Common myeloid progenitor, CD34-positive (primary cell): ENCODE measurements around the gene ITPRIP.

Experiments
- CTCF ChIA-PET: fragments of 350-600 bp; sonication (Branson Sonifier 250); formaldehyde crosslinking; loops from one replicate; lab custom pipeline; 2021; ENCODE audit warnings: antibody characterized with exemption; lab: Charles Lee
- POLR2A ChIA-PET: fragments of 350-600 bp; sonication (Branson Sonifier 250); formaldehyde crosslinking; loops from one replicate; lab custom pipeline; 2021; ENCODE audit warnings: antibody characterized with exemption; lab: Charles Lee
- DNase-seq, 3 donors: peaks; one replicate each; pipeline versions ENCODE4 v3.0.0 to v3.0.0-alpha.2; 2013
- H3K27ac ChIP-seq, 2 experiments: 1 replicate in 1 of 2; 2 replicates in 1 of 2; pipeline ENCODE4 v1.7.0; 2013; ENCODE audit warnings: inconsistent platforms in 2 of 2, low read length in 2 of 2, mild to moderate bottlenecking in 2 of 2, low read depth in 1 of 2, moderate library complexity in 1 of 2; ENCODE audit not compliant: severe bottlenecking in 2 of 2, insufficient read depth in 1 of 2, poor library complexity in 1 of 2
- H3K27me3 ChIP-seq, 5 experiments: replicated peaks in 2 of 5; 1 replicate in 3 of 5; 2 replicates in 2 of 5; pipeline versions ENCODE4 v1.6.1 to v1.7.0; 2013; ENCODE audit warnings: low read length in 4 of 5, mild to moderate bottlenecking in 2 of 5, moderate library complexity in 2 of 5, inconsistent platforms in 1 of 5; ENCODE audit not compliant: insufficient read depth in 5 of 5, control insufficient read depth in 4 of 5
- H3K36me3 ChIP-seq, 4 experiments: 1 replicate in 2 of 4; 2 replicates in 2 of 4; pipeline versions ENCODE4 v1.6.1 to v1.7.0; 2013; ENCODE audit warnings: low read length in 3 of 4, control low read depth in 1 of 4, mild to moderate bottlenecking in 1 of 4; ENCODE audit not compliant: control insufficient read depth in 4 of 4, insufficient read depth in 4 of 4
- H3K4me1 ChIP-seq, 4 experiments: 1 replicate in 3 of 4; 2 replicates in 1 of 4; pipeline versions ENCODE4 v1.6.1 to v1.7.1; 2013; ENCODE audit warnings: low read length in 3 of 4, mild to moderate bottlenecking in 3 of 4, control low read depth in 1 of 4, inconsistent platforms in 1 of 4, moderate library complexity in 1 of 4; ENCODE audit not compliant: control insufficient read depth in 4 of 4, insufficient read depth in 4 of 4; ENCODE audit errors: control extremely low read depth in 1 of 4
- H3K4me3 ChIP-seq, 7 experiments: 1 replicate in 4 of 7; 2 replicates in 3 of 7; pipeline versions ENCODE4 v1.5.1 to v1.7.0; 2013; ENCODE audit warnings: mild to moderate bottlenecking in 7 of 7, low read length in 6 of 7, moderate library complexity in 6 of 7, inconsistent platforms in 2 of 7, low read depth in 2 of 7, control low read depth in 1 of 7; ENCODE audit not compliant: insufficient read depth in 4 of 7, control insufficient read depth in 1 of 7; ENCODE audit errors: extremely low read depth in 1 of 7
- H3K9me3 ChIP-seq, 5 experiments: 1 replicate in 4 of 5; 2 replicates in 1 of 5; pipeline versions ENCODE4 v1.6.1 to v1.7.1; 2013; ENCODE audit warnings: low read length in 4 of 5, mild to moderate bottlenecking in 2 of 5, inconsistent platforms in 1 of 5, low read depth in 1 of 5, moderate library complexity in 1 of 5; ENCODE audit not compliant: control insufficient read depth in 4 of 5, insufficient read depth in 2 of 5; ENCODE audit errors: control extremely low read depth in 1 of 5
- WGBS: methylation state at CpG from one replicate; pipeline ENCODE4 v1.1.5; 2013; ENCODE audit not compliant: insufficient coverage; 5-methylcytosine and 5-hydroxymethylcytosine counted together

Gene ITPRIP

GRCh38 chr10:104309980-104310978, 28.0 kb downstream of the ITPRIP start:
- H3K36me3 ChIP-seq: peaks cover 4 to 50% (median 31%) of the 10 kb centered on the region in 4 experiments
- H3K27ac ChIP-seq: no peak overlapping the region
- whole genome bisulfite sequencing: 93% methylated on average over 12 of the region's 15 CpGs
- CTCF ChIA-PET: interaction anchor here (1.0 to 8.9 kb wide), 10 partner anchors 5 to 41 kb away, joined by 3 to 75 read pairs (median 5); no protein-coding TSS in a partner anchor
- POLR2A ChIA-PET: no interaction called here
- no peaks in the 10 kb centered on the region for H3K27me3 ChIP-seq
- no peaks in the 10 kb centered on the region for H3K9me3 ChIP-seq
- peaks cover 9 to 27% (median 20%) of the 10 kb centered on the region in 4 experiments for H3K4me1 ChIP-seq
- no peak overlapping the region for H3K4me3 ChIP-seq
- DNase-seq: no peak

GRCh38 chr10:104308439-104308903, 29.8 kb downstream of the ITPRIP start:
- WGBS: 90% methylated on average over 4 of the region's 4 CpGs
- H3K4me3 ChIP-seq: no peak overlapping the region
- no peaks in the 10 kb centered on the region for H3K9me3 ChIP-seq
- H3K36me3 ChIP-seq: peaks cover 0 to 32% (median 13%) of the 10 kb centered on the region in 4 experiments
- peaks cover 9 to 27% (median 20%) of the 10 kb centered on the region in 4 experiments for H3K4me1 ChIP-seq
- ChIA-PET POLR2A (no interaction called here), CTCF (interaction anchor here (2.0 to 6.9 kb wide), 6 partner anchors 8 to 40 kb away, joined by 6 to 191 read pairs (median 20); partner anchors contain the start of genes CFAP58 and ITPRIP)
- DNase-seq: no peak
- no peaks in the 10 kb centered on the region for H3K27me3 ChIP-seq
- H3K27ac ChIP-seq: no peak overlapping the region

GRCh38 chr10:104307576-104308438, 30.5 kb downstream of the ITPRIP start:
- Histone ChIP-seq H3K4me3 (no peak overlapping the region), H3K4me1 (peaks cover 9 to 22% (median 16%) of the 10 kb centered on the region in 4 experiments), H3K27me3 (no peaks in the 10 kb centered on the region), H3K9me3 (no peaks in the 10 kb centered on the region), H3K36me3 (peaks cover 0 to 26% (median 7%) of the 10 kb centered on the region in 4 experiments), H3K27ac (no peak overlapping the region)
- DNase-seq: no peak
- ChIA-PET POLR2A (no interaction called here), CTCF (interaction anchor here (2.7 to 6.9 kb wide), 8 partner anchors 6 to 41 kb away, joined by 10 to 191 read pairs (median 24); partner anchors contain the start of genes CFAP58 and ITPRIP)
- WGBS: 90% methylated on average over 7 of the region's 10 CpGs

GRCh38 chr10:104306897-104307296, 31.4 kb downstream of the ITPRIP start:
- H3K27ac ChIP-seq: no peak overlapping the region
- peaks cover 0 to 16% (median 5%) of the 10 kb centered on the region in 4 experiments for H3K36me3 ChIP-seq
- no peaks in the 10 kb centered on the region for H3K9me3 ChIP-seq
- CTCF ChIA-PET: interaction anchor here (1.5 to 6.9 kb wide), 10 partner anchors 7 to 42 kb away, joined by 5 to 191 read pairs (median 20); partner anchors contain the start of genes CFAP58 and ITPRIP
- 94% methylated on average over 2 of the region's 3 CpGs for WGBS
- H3K4me3 ChIP-seq: no peak overlapping the region
- peaks cover 6 to 13% (median 7%) of the 10 kb centered on the region in 4 experiments for H3K4me1 ChIP-seq
- POLR2A ChIA-PET: no interaction called here
- no peak for DNase-seq
- no peaks in the 10 kb centered on the region for H3K27me3 ChIP-seq

GRCh38 chr10:104304927-104305326, 33.3 kb downstream of the ITPRIP start:
- ChIA-PET CTCF (interaction anchor here (1.2 to 6.9 kb wide), 9 partner anchors 9 to 43 kb away, joined by 3 to 191 read pairs (median 21); partner anchors contain the start of genes CFAP58 and ITPRIP), POLR2A (interaction anchor here (1.0 kb wide), 1 partner anchor 48 kb away, joined by 4 read pairs; the partner anchor contains the start of gene CFAP58)
- no peaks in the 10 kb centered on the region for H3K9me3 ChIP-seq
- H3K4me3 ChIP-seq: no peak overlapping the region
- H3K27ac ChIP-seq: no peak overlapping the region
- H3K36me3 ChIP-seq: no peaks in the 10 kb centered on the region
- no peaks in the 10 kb centered on the region for H3K27me3 ChIP-seq
- peaks cover 0 to 7% (median 4%) of the 10 kb centered on the region in 4 experiments for H3K4me1 ChIP-seq
- 92% methylated on average over 7 of the region's 8 CpGs for WGBS
- no peak for DNase-seq

- CTCF ChIA-PET: interaction anchor here (1.2 to 6.9 kb wide), 8 partner anchors 10 to 44 kb away, joined by 3 to 191 read pairs (median 24); partner anchors contain the start of genes CFAP58 and ITPRIP
- WGBS: 100% methylated on average over 3 of the region's 4 CpGs
- Histone ChIP-seq H3K9me3 (no peaks in the 10 kb centered on the region), H3K4me1 (peaks cover under 1 to 7% (median 4%) of the 10 kb centered on the region in 4 experiments), H3K4me3 (no peak overlapping the region), H3K36me3 (no peaks in the 10 kb centered on the region), H3K27ac (no peak overlapping the region), H3K27me3 (no peaks in the 10 kb centered on the region)
- DNase-seq: no peak
- POLR2A ChIA-PET: no interaction called here
Measured at GRCh38 chr10:104304356-104304745, 33.9 kb downstream of the ITPRIP start.
